ENCODE results near the gene BEND5. TPM values are rescaled to one million over a fixed set of nuclear protein-coding genes. Genes with fewer than 3 reads are reported as not detected.

The BEND5 gene
- total and polyA plus RNA-seq, 7 donors = 1.6 to 12.7 (median 10.9) TPM

- peaks cover 3 to 38% (median 5%) of the 10 kb centered on the region in 4 donors for H3K36me3 ChIP-seq
- peaks cover 0 to 16% (median 5%) of the 10 kb centered on the region in 4 donors for H3K4me1 ChIP-seq
- intact Hi-C loops (cut with DNase I) = loop anchor here (5.0 kb wide), 1 partner anchor 49 kb away; no protein-coding TSS in a partner anchor
- no peak overlapping the region for H3K4me3 ChIP-seq
- no peaks in the 10 kb centered on the region for H3K27me3 ChIP-seq
- H3K27ac ChIP-seq = no peak overlapping the region
- WGBS, 2 donors = 82 to 84% methylated on average over 1 of the region's 1 CpG
- TF ChIP-seq EP300 (IDR thresholded peaks at IDR 0.05) (no peak), POLR2A (IDR thresholded peaks at IDR 0.05) (no peak), POLR2AphosphoS5 (IDR thresholded peaks at IDR 0.05) (no peak)
- TF ChIP-seq, protein P1, sequence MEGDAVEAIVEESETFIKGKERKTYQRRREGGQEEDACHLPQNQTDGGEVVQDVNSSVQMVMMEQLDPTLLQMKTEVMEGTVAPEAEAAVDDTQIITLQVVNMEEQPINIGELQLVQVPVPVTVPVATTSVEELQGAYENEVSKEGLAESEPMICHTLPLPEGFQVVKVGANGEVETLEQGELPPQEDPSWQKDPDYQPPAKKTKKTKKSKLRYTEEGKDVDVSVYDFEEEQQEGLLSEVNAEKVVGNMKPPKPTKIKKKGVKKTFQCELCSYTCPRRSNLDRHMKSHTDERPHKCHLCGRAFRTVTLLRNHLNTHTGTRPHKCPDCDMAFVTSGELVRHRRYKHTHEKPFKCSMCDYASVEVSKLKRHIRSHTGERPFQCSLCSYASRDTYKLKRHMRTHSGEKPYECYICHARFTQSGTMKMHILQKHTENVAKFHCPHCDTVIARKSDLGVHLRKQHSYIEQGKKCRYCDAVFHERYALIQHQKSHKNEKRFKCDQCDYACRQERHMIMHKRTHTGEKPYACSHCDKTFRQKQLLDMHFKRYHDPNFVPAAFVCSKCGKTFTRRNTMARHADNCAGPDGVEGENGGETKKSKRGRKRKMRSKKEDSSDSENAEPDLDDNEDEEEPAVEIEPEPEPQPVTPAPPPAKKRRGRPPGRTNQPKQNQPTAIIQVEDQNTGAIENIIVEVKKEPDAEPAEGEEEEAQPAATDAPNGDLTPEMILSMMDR (IDR thresholded peaks at IDR 0.05) = no peak
- H3K9me3 ChIP-seq = no peaks in the 10 kb centered on the region
- DNase-seq = no peak
These were observed 23.4 kb downstream of the BEND5 start for GRCh38 chr1:48753293-48753692.

DNA sequence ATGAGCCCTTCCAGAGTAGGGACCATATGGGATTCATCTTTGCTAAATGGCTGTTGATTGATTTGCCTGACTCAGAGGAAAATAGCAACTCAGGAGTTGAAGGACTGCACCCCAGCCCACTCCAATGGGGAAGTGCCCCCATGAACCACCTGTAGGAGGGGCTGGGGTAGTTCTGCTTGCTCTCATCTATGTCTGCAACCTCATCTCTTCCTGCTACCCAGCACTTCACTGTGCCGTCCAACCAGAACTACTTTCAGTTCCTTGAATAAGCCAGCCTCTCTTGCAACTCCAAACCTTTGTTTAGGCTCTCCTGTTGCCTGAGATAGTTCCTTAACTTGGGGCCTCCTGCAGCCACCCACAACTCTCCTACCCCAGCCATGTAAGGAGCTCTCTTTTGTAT is 26.6 kb downstream of the BEND5 start:
- TF ChIP-seq POLR2AphosphoS5 (IDR thresholded peaks at IDR 0.05) = no peak
- no peak for TF ChIP-seq EP300 (IDR thresholded peaks at IDR 0.05)
- no peak for TF ChIP-seq POLR2A (IDR thresholded peaks at IDR 0.05)
- TF ChIP-seq, protein P1 (IDR thresholded peaks at IDR 0.05) = no peak
- Histone ChIP-seq H3K4me3 (no peak overlapping the region), H3K9me3 (no peaks in the 10 kb centered on the region), H3K27me3 (no peaks in the 10 kb centered on the region), H3K36me3 (peaks cover 0 to 23% (median 0%) of the 10 kb centered on the region in 4 donors), H3K4me1 (peaks cover 0 to 16% (median 5%) of the 10 kb centered on the region in 4 donors), H3K27ac (no peak overlapping the region)
- 67 to 84% methylated on average over 1 of the region's 1 CpG for WGBS, 2 donors
- no peak for DNase-seq
- intact Hi-C loops (cut with DNase I) = loop anchor here (5.0 kb wide), 1 partner anchor 52 kb away; no protein-coding TSS in a partner anchor

DNA sequence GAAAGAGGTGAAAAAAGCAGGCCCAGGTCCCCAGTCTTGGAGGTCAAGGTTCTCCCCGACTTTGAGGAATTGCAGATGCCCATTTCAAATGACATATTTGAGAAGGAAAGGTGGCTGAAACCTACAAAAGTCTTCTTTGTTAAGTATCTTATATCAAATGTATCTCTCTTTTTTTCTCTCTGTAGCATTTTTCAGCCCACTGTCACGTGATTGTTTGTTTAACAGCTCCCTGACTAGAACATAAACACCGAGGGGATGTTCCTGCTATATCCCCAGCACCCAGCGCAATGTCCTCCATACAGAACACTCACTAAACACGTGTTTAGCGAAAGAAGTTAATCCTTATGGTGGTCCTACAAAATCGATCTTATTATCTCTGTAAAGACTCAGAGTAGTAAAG is 27.6 kb downstream of the BEND5 start:
- WGBS, 2 donors = 75 to 76% methylated on average over 7 of the region's 7 CpGs
- Histone ChIP-seq H3K27me3 (no peaks in the 10 kb centered on the region), H3K27ac (no peak overlapping the region), H3K4me1 (peaks cover 0 to 16% (median 5%) of the 10 kb centered on the region in 4 donors), H3K4me3 (no peak overlapping the region), H3K9me3 (no peaks in the 10 kb centered on the region), H3K36me3 (peaks cover 0 to 33% (median 0%) of the 10 kb centered on the region in 4 donors)
- intact Hi-C loops (cut with DNase I) = no loop called here
- no peak for DNase-seq
- TF ChIP-seq POLR2A (IDR thresholded peaks at IDR 0.05) (no peak), EP300 (IDR thresholded peaks at IDR 0.05) (no peak), POLR2AphosphoS5 (IDR thresholded peaks at IDR 0.05) (no peak)
- TF ChIP-seq, protein P1 (IDR thresholded peaks at IDR 0.05) = no peak

DNA sequence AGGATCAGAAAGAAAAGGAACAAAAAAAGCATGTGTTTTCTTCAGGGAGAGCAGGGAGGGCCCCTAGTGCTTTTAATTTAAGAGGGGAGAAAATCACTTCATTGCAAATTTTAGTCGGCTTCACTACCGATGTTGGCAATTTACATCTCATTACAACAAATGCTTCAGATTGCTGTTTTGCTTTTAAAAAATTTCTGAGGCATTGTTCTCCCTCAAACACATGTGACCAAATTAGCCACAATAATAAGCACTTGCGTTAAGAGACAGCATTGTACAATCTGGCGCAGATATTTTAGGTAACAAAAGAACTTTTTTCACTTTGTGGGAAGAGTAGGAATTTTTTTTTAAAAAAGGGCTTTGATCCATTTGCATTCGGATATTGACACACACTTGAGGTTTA is 29.8 kb downstream of the BEND5 start:
- Histone ChIP-seq H3K27me3 (no peaks in the 10 kb centered on the region), H3K27ac (no peak overlapping the region), H3K4me1 (peaks cover 0 to 8% (median 1%) of the 10 kb centered on the region in 4 donors), H3K9me3 (no peaks in the 10 kb centered on the region), H3K4me3 (no peak overlapping the region), H3K36me3 (peaks cover 0 to 52% (median 0%) of the 10 kb centered on the region in 4 donors)
- TF ChIP-seq, protein P1 (IDR thresholded peaks at IDR 0.05) = no peak
- TF ChIP-seq POLR2AphosphoS5 (IDR thresholded peaks at IDR 0.05) (no peak), POLR2A (IDR thresholded peaks at IDR 0.05) (no peak), EP300 (IDR thresholded peaks at IDR 0.05) (no peak)
- intact Hi-C loops (cut with DNase I) = no loop called here
- DNase-seq = no peak
- 86 to 94% methylated on average over 5 of the region's 5 CpGs for WGBS, 2 donors

GRCh38 chr1:48744032-48744431 is 32.7 kb downstream of the BEND5 start:
- WGBS, 2 donors = 76 to 93% methylated on average over 2 of the region's 2 CpGs
- Histone ChIP-seq H3K36me3 (peaks cover 0 to 63% (median 0%) of the 10 kb centered on the region in 4 donors), H3K4me1 (no peaks in the 10 kb centered on the region), H3K27ac (no peak overlapping the region), H3K4me3 (no peak overlapping the region), H3K27me3 (no peaks in the 10 kb centered on the region), H3K9me3 (no peaks in the 10 kb centered on the region)
- intact Hi-C loops (cut with DNase I) = no loop called here
- TF ChIP-seq POLR2AphosphoS5 (IDR thresholded peaks at IDR 0.05) (no peak), POLR2A (IDR thresholded peaks at IDR 0.05) (no peak), EP300 (IDR thresholded peaks at IDR 0.05) (no peak)
- TF ChIP-seq, protein P1 (IDR thresholded peaks at IDR 0.05) = no peak
- no peak for DNase-seq

Data from sigmoid colon (tissue), 7 donors.